GM12878 (cell line): ENCODE measurements around the gene TXNDC15. TPM values are rescaled to one million over a fixed set of nuclear protein-coding genes. Genes with fewer than 3 reads are reported as not detected.

Experiments
- ATF3 ChIP-seq: IDR thresholded peaks from 2 replicates; pipeline ENCODE4 v1.6.1; 2011; ENCODE audit warnings: low read depth, mild to moderate bottlenecking, low read length, moderate library complexity, borderline replicate concordance; ENCODE audit errors: extremely low read depth
- CBFB ChIP-seq: IDR thresholded peaks from 2 replicates; pipeline ENCODE4 v1.6.1; 2016; ENCODE audit warnings: antibody characterized with exemption, low read depth
- EGR1 ChIP-seq, 2 experiments: IDR thresholded peaks; 1 replicate in 1 of 2; 2 replicates in 1 of 2; pipeline ENCODE4 v1.6.1; 2011 to 2012; ENCODE audit warnings: low read depth in 2 of 2, low read length in 2 of 2, borderline replicate concordance in 1 of 2, mild to moderate bottlenecking in 1 of 2, moderate library complexity in 1 of 2
- ESRRA ChIP-seq: IDR thresholded peaks from 2 replicates; pipeline ENCODE4 v1.6.1; 2012; ENCODE audit warnings: mild to moderate bottlenecking, low read length, improper control_type of control experiment
- HCFC1 ChIP-seq: fragments of 150-350 bp; IDR thresholded peaks from 2 replicates; pipeline ENCODE4 v1.6.1; 2014; ENCODE audit warnings: low read length
- HSF1 ChIP-seq: fragments of 150-350 bp; IDR thresholded peaks from 2 replicates; pipeline ENCODE4 v1.6.1; 2014; ENCODE audit warnings: mild to moderate bottlenecking, low read depth, low read length
- MEF2A ChIP-seq: IDR thresholded peaks from 2 replicates; pipeline ENCODE4 v1.6.1; 2011; ENCODE audit warnings: low read depth, mild to moderate bottlenecking, low read length, moderate library complexity; ENCODE audit not compliant: insufficient read depth
- NBN ChIP-seq: fragments of 450-650 bp; IDR thresholded peaks from 2 replicates; pipeline ENCODE4 v1.6.1; 2016
- NKRF ChIP-seq: fragments of 450-650 bp; conservative IDR thresholded peaks from 2 replicates; pipeline ENCODE4 v1.6.1; 2017; ENCODE audit warnings: mild to moderate bottlenecking, moderate library complexity
- NR2C2 ChIP-seq: IDR thresholded peaks from 2 replicates; pipeline ENCODE4 v1.6.1; 2011; ENCODE audit warnings: borderline replicate concordance, low read depth; ENCODE audit not compliant: control insufficient read depth, insufficient read length
- PAX8 ChIP-seq: fragments of 450-650 bp; IDR thresholded peaks from 2 replicates; pipeline ENCODE4 v1.6.1; 2017; ENCODE audit warnings: mild to moderate bottlenecking, moderate library complexity
- POLR2AphosphoS5 ChIP-seq: IDR thresholded peaks from 2 replicates; pipeline ENCODE4 v1.6.1; 2011; ENCODE audit warnings: mild to moderate bottlenecking, low read length, inconsistent platforms
- RBBP5 ChIP-seq: fragments of 200-600 bp; sonication (generic); conservative IDR thresholded peaks from 2 replicates; pipeline ENCODE4 v1.6.1; 2016
- RELB ChIP-seq: fragments of 450-650 bp; IDR thresholded peaks from 2 replicates; pipeline ENCODE4 v1.6.1; 2017; ENCODE audit warnings: low read depth, mild to moderate bottlenecking, moderate library complexity
- SREBF2 ChIP-seq: IDR thresholded peaks from 2 replicates; pipeline ENCODE4 v1.6.1; 2012; ENCODE audit warnings: mild to moderate bottlenecking, low read length
- SRF ChIP-seq, 2 experiments: IDR thresholded peaks; 2 replicates each; pipeline ENCODE4 v1.6.1; 2011; ENCODE audit warnings: low read depth in 2 of 2, low read length in 2 of 2, mild to moderate bottlenecking in 1 of 2, moderate library complexity in 1 of 2
- TBL1XR1 ChIP-seq: IDR thresholded peaks from 2 replicates; pipeline ENCODE4 v1.6.1; 2012; ENCODE audit warnings: low read depth, low read length, improper control_type of control experiment
- ZNF207 ChIP-seq: fragments of 450-650 bp; IDR thresholded peaks from 2 replicates; pipeline ENCODE4 v1.6.1; 2014; ENCODE audit warnings: antibody characterized with exemption, mild to moderate bottlenecking, borderline replicate concordance
- ZSCAN29 ChIP-seq: fragments of 450-650 bp; IDR thresholded peaks from 2 replicates; pipeline ENCODE4 v1.6.1; 2017; ENCODE audit warnings: mild to moderate bottlenecking, moderate library complexity
- polyA plus RNA-seq, 11 experiments: library from polyadenylated mRNA; depleted of rRNA in 4 of 11; unstranded in 6 of 11; stranded (reverse) in 5 of 11; fragments of >200 nt; fragmentation: Nextera tagmentation in 4 of 11; fragmentation: Illumina TruSeq in 1 of 11; extraction: Ambion mirVana in 4 of 11; extraction: Trizol in 1 of 11; gene quantifications; 1 replicate in 1 of 11; 2 replicates in 10 of 11; pipeline versions ENCODE4 v1.2.1 to v1.2.3, GENCODE V29; 2011 to 2016; ENCODE audit warnings: inconsistent platforms in 2 of 11, missing spikeins in 2 of 11, low read depth in 1 of 11
- total RNA-seq, 4 experiments: library from RNA; depleted of rRNA in 3 of 4; stranded (reverse); fragments of >200 nt in 3 of 4; fragmentation: Illumina TruSeq in 1 of 4; extraction: Trizol in 1 of 4; gene quantifications; 2 replicates each; pipeline versions ENCODE4 v1.2.1 to v1.2.3, GENCODE V29; 2013 to 2021

The TXNDC15 gene
- total and polyA plus RNA-seq, 10 of the 15 experiments (the other 5 are each of a cell fraction or from before 2014, with no cell fraction given) = 8.1 to 60.6 (median 38.1) TPM

GRCh38 chr5:134873987-134874830 lies at the start of gene TXNDC15 (continued):
- TF ChIP-seq NKRF = peak; percentile 73
- no peak for TF ChIP-seq TBL1XR1
- TF ChIP-seq HSF1 = no peak
- peak; percentile 57 for TF ChIP-seq RELB
- no peak for TF ChIP-seq RBBP5
- no peak for TF ChIP-seq NR2C2
- TF ChIP-seq ZNF207 = 0 out of 2 replicates have a peak, but pooled peaks have one; percentile 81
- TF ChIP-seq ZSCAN29 = no peak
- 0 out of 4 replicates have a peak, but pooled peaks of 1 of the 2 experiments have one; percentile 1 for TF ChIP-seq SRF (IDR thresholded peaks at IDR 0.05; ENCODE audit: low read depth in 2 of 2, low read length in 2 of 2)
- no peak for TF ChIP-seq ATF3
- TF ChIP-seq MEF2A = no peak
- TF ChIP-seq ESRRA = no peak
- peak; percentile 70 for TF ChIP-seq HCFC1
- no peak for TF ChIP-seq SREBF2
- peak; percentile 86 for TF ChIP-seq POLR2AphosphoS5
- TF ChIP-seq NBN = no peak; the same call in 1 of the 2 replicates
- TF ChIP-seq PAX8 = no peak
- TF ChIP-seq CBFB = no peak
- no peak for TF ChIP-seq EGR1 (IDR thresholded peaks at IDR 0.05; ENCODE audit: borderline replicate concordance in 1 of 2, low read depth in 2 of 2, low read length in 2 of 2)
